RWPE2 (cell line): ENCODE results near the gene ACACB.

Experiments
- ATAC-seq: fragments of 200-7000 bp; cut with Tn5 transposase; 3 replicates; pipeline ENCODE4 v1.9.1; 2021; ENCODE audit warnings: low read depth
- DNase-seq: peaks from one replicate; pipeline ENCODE4 v3.0.0-alpha.2; 2020; ENCODE audit warnings: low spot score
- H3K27ac ChIP-seq: fragments of 450-650 bp; 2 replicates; pipeline ENCODE4 v1.5.1; 2017; ENCODE audit warnings: mild to moderate bottlenecking; ENCODE audit not compliant: poor library complexity, severe bottlenecking
- H3K27me3 ChIP-seq: fragments of 250-450 bp; sonication (Bioruptor Pico); 2 replicates; pipeline ENCODE4 v1.5.1; 2021; ENCODE audit warnings: mild to moderate bottlenecking, moderate library complexity; ENCODE audit not compliant: insufficient read depth, poor library complexity, severe bottlenecking
- H3K36me3 ChIP-seq: fragments of 250-450 bp; sonication (Bioruptor Pico); 2 replicates; pipeline ENCODE4 v1.5.1; 2020; ENCODE audit warnings: low read depth, mild to moderate bottlenecking, moderate library complexity
- H3K4me1 ChIP-seq: fragments of 250-450 bp; sonication (Bioruptor Pico); 2 replicates; pipeline ENCODE4 v1.5.1; 2021; ENCODE audit warnings: mild to moderate bottlenecking, moderate library complexity; ENCODE audit not compliant: insufficient read depth, poor library complexity, severe bottlenecking
- H3K4me3 ChIP-seq: fragments of 250-450 bp; sonication (Bioruptor Pico); 2 replicates; pipeline ENCODE4 v1.5.1; 2021; ENCODE audit warnings: mild to moderate bottlenecking, moderate library complexity; ENCODE audit not compliant: severe bottlenecking
- H3K9me3 ChIP-seq: fragments of 250-450 bp; sonication (Bioruptor Pico); 2 replicates; pipeline ENCODE4 v1.5.1; 2021; ENCODE audit warnings: mild to moderate bottlenecking, moderate library complexity; ENCODE audit not compliant: severe bottlenecking
- TF ChIP-seq, protein P1 (sequence below): fragments of 450-650 bp; IDR thresholded peaks from one replicate; pipeline ENCODE4 v1.5.1; 2017; ENCODE audit warnings: mild to moderate bottlenecking, moderate library complexity; ENCODE audit not compliant: poor library complexity, severe bottlenecking

Gene ACACB

DNA sequence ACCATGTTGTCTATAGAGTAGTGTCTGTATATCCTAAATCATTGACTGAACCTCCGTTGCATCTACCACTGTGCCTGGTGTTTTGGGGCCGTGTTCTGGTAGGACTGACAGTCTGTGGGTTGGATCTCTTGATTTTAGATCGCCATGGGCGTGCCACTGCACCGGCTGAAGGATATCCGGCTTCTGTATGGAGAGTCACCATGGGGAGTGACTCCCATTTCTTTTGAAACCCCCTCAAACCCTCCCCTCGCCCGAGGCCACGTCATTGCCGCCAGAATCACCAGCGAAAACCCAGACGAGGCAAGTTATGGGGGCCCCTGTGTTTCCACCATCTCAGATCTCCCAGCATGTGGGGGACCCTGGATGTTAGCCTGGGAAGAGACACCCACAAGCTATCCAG is 69.1 kb downstream of the ACACB start:
- TF ChIP-seq, protein P1, sequence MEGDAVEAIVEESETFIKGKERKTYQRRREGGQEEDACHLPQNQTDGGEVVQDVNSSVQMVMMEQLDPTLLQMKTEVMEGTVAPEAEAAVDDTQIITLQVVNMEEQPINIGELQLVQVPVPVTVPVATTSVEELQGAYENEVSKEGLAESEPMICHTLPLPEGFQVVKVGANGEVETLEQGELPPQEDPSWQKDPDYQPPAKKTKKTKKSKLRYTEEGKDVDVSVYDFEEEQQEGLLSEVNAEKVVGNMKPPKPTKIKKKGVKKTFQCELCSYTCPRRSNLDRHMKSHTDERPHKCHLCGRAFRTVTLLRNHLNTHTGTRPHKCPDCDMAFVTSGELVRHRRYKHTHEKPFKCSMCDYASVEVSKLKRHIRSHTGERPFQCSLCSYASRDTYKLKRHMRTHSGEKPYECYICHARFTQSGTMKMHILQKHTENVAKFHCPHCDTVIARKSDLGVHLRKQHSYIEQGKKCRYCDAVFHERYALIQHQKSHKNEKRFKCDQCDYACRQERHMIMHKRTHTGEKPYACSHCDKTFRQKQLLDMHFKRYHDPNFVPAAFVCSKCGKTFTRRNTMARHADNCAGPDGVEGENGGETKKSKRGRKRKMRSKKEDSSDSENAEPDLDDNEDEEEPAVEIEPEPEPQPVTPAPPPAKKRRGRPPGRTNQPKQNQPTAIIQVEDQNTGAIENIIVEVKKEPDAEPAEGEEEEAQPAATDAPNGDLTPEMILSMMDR = no peak
- Histone ChIP-seq H3K27ac (no peak overlapping the region), H3K27me3 (no peaks in the 10 kb centered on the region), H3K36me3 (peaks cover 16% of the 10 kb centered on the region), H3K9me3 (no peaks in the 10 kb centered on the region), H3K4me1 (no peaks in the 10 kb centered on the region), H3K4me3 (no peak overlapping the region)
- no peak for ATAC-seq
- no peak for DNase-seq

DNA sequence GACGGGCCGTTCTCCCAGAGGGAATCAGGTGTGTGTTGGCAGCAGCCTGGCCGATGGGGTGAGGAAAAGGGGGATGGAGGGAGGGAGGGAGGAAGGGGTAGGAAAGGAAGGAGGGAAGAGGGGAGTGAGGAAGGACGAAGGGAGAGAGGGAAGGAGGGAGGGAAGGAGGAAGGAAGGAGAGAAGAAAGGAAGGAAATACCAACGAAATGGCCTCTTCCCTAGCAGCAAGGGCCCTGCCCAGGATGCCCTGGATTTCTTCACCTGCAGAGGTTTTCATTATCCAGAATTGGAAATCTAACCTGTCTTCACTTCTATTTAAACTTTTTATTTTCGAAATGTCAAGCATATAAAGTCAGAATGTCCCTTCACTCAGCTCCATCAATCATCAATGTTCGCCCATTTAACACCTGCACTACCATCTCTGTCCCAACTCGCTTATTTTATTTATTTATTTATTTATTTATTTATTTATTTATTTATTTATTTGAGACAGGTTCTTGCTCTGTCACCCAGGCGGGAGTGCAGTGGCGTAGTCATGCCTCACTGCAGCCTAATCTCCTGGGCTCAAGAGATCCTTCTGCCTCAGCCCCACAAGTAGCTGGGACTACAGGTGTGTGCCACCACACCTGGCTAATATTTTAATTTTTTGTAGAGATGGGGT is 70.7 kb downstream of the ACACB start:
- no peaks in the 10 kb centered on the region for H3K27me3 ChIP-seq
- H3K27ac ChIP-seq = no peak overlapping the region

GRCh38 chr12:109188108-109188712 is 71.8 kb downstream of the ACACB start:
- no peak overlapping the region for H3K4me3 ChIP-seq
- ATAC-seq = no peak
- peaks cover 19% of the 10 kb centered on the region for H3K4me1 ChIP-seq
- DNase-seq = no peak
- TF ChIP-seq, protein P1 = no peak
- no peaks in the 10 kb centered on the region for H3K9me3 ChIP-seq
- H3K27me3 ChIP-seq = no peaks in the 10 kb centered on the region
- no peak overlapping the region for H3K27ac ChIP-seq
- peaks cover 20% of the 10 kb centered on the region for H3K36me3 ChIP-seq

More for the DNA sequence above, 70.7 kb downstream of the ACACB start:
- Histone ChIP-seq H3K4me3 (no peak overlapping the region), H3K9me3 (no peaks in the 10 kb centered on the region), H3K36me3 (peaks cover 16% of the 10 kb centered on the region), H3K4me1 (peaks cover 9% of the 10 kb centered on the region)
- ATAC-seq (no peak), DNase-seq (no peak)
- TF ChIP-seq, protein P1 = no peak

- Histone ChIP-seq H3K36me3 (peaks cover 25% of the 10 kb centered on the region), H3K4me3 (no peak overlapping the region), H3K27ac (no peak overlapping the region), H3K9me3 (no peaks in the 10 kb centered on the region), H3K27me3 (no peaks in the 10 kb centered on the region), H3K4me1 (peaks cover 23% of the 10 kb centered on the region)
- TF ChIP-seq, protein P1 = no peak
- no peak for ATAC-seq
- DNase-seq = no peak
These were observed 72.9 kb downstream of the ACACB start for GRCh38 chr12:109189291-109189690.
